ENCODE measurements around the gene PAX5.

GRCh38 chr9:36913393-36914211, 120.5 kb downstream of the PAX5 start:
- TF ChIP-seq EZH2 (IDR thresholded peaks at IDR 0.05; ENCODE audit: insufficient read depth, poor library complexity, severe bottlenecking) (no peak), EZH2phosphoT487 (IDR thresholded peaks at IDR 0.05; ENCODE audit: insufficient read depth, low read depth) (no peak)
